DND-41 (cell line): ENCODE measurements around the gene MRTFA.

Experiments used
- CTCF ChIP-seq: IDR thresholded peaks from 2 replicates; pipeline ENCODE4 v1.5.1; 2012; ENCODE audit warnings: borderline replicate concordance, low read length, moderate library complexity, mild to moderate bottlenecking; ENCODE audit not compliant: poor library complexity, severe bottlenecking; ENCODE audit errors: extremely low read depth
- EZH2 ChIP-seq: IDR thresholded peaks from 3 replicates; pipeline ENCODE4 v1.6.1; 2012; ENCODE audit warnings: borderline replicate concordance, low read depth, mild to moderate bottlenecking, moderate library complexity, low read length, inconsistent platforms; ENCODE audit not compliant: severe bottlenecking

- no peak for TF ChIP-seq EZH2
- no peak for TF ChIP-seq CTCF
Measured at GRCh38 chr22:40535642-40536041, 100.9 kb downstream of the MRTFA start.
